ENCODE results near the gene AGXT2. TPM values are rescaled to one million over a fixed set of nuclear protein-coding genes. Genes with fewer than 3 reads are reported as not detected.

AGXT2 gene
- total RNA-seq, 4 donors from 2014 or later, result not detected

DNA sequence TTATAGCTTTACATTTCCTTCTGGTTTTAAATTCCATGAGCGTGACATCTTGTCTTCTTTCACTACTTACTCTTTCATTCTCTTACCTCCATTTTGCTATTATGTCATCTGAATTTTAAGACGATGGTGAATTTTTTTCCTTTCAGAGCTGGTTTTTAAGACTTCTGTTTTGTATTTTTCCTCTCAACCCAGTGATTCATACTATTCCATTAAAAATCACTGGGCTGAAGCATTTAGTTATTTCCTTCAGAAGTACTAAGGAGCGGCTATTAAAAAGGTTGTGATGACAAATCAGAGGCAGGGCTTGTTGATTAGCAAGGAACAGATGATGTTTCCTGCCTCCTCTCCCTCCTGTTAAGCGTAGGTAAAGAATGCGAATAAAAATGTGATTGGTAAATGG, 16.5 kb downstream of the AGXT2 start:
- DNase-seq (ENCODE audit: low spot score) (no peak), ATAC-seq (ENCODE audit: low FRiP score) (peak; percentile 91)
- TF ChIP-seq, protein P1, sequence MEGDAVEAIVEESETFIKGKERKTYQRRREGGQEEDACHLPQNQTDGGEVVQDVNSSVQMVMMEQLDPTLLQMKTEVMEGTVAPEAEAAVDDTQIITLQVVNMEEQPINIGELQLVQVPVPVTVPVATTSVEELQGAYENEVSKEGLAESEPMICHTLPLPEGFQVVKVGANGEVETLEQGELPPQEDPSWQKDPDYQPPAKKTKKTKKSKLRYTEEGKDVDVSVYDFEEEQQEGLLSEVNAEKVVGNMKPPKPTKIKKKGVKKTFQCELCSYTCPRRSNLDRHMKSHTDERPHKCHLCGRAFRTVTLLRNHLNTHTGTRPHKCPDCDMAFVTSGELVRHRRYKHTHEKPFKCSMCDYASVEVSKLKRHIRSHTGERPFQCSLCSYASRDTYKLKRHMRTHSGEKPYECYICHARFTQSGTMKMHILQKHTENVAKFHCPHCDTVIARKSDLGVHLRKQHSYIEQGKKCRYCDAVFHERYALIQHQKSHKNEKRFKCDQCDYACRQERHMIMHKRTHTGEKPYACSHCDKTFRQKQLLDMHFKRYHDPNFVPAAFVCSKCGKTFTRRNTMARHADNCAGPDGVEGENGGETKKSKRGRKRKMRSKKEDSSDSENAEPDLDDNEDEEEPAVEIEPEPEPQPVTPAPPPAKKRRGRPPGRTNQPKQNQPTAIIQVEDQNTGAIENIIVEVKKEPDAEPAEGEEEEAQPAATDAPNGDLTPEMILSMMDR (IDR thresholded peaks at IDR 0.05), result no peak

DNA sequence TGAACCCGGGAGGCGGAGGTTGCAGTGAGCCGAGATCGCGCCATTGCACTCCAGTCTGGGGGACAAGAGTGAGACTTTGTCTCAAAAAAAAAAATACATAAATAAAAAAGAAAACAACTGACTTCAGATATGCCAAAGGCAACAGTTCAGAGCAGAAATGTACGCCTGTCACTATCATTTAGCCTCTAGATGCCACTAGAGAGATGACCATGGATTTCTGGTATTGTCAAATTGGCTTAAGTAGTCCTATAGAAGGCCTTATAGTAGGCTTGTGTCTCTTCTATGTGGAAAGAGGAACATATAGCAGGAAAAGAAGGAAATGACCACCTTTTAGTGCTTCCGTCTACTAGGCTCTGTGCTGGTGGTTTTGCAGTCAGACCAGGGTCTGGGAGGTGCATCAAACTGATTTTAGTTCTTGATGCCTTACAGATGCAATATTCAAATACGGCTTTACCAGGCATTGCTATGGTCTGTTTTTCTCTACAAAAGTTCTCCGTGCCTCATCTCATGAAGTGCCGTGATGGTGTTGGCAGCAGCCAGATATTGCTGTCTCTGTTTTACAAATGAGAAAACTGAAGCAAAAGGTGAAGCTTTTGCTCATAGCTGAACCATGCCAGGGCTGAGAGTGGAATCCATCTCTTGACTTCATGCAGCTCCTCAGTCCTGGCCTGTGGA, 17.2 kb downstream of the AGXT2 start:
- TF ChIP-seq, protein P1 (IDR thresholded peaks at IDR 0.05), result no peak
- no peak for ATAC-seq (ENCODE audit: low FRiP score)

DNA sequence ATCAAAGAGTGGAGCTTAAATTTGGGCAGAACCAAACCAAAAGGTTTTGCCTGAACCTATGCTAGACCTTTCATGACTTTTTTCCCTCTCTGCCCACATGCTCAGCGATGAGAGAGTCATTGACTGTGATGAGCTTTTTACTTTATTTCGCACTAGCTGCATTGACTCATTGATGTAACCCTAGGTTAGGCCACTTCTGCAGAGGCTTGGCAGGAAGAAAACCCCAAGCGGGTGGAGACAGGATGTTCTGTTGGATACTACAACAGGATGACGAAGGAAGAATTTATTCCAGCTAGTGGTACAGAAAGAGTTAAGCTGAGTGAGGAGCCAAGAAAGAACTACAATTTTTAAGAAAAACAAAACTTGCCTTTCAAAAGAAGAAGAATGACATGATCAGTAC, 18.4 kb downstream of the AGXT2 start:
- no peak for ATAC-seq (ENCODE audit: low FRiP score)
- TF ChIP-seq, protein P1 (IDR thresholded peaks at IDR 0.05), result no peak
- no peak for DNase-seq (ENCODE audit: low spot score)

More for the DNA sequence above, 17.2 kb downstream of the AGXT2 start:
- DNase-seq (ENCODE audit: low spot score), result no peak

DNA sequence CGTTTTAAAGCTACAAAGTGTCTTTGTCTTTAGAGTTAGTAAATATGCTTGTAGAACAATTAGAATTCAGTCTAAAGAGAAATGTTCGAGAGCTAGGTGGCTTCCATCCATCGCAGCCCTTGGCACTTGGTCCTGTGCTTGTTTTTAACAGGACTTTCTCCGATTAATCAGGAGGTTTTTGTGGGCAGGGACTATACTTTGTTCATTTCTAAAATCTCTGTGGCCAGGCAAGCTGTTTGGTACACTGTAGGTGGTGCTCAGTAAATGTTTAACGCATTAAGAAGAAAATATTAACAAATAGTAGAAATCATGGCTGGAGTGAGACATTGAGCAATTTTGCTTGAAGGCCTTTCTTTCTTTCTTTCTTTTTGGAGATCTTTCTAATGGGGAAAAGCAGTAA, 20.8 kb downstream of the AGXT2 start:
- ATAC-seq (ENCODE audit: low FRiP score), result no peak
- no peak for DNase-seq (ENCODE audit: low spot score)
- TF ChIP-seq, protein P1 (IDR thresholded peaks at IDR 0.05), result no peak

DNA sequence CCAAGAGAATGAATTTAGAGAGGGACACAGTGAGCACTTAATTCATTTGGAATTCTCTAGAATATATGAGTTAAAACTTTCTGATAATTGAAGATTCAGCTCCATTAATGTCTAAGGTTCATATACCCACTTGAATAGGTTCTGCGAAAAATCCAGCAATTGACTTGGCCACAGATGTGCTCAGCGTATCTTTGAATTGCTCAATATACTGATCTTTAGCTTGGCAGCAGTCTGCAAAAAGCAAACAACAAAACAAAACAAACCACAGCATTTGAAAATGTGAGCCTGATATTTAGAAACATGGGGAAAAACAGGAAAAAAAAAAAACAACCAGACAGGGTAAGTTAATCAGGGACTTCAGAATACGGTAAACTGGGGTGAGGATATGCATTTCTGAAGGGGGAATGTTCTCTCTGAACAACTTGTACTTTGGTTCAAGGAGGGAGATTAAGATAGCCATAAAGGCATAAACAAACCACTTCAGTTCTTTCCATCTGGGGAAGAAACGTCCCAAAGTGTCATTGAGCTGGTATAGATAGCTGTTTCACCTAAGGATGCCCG, 21.4 kb downstream of the AGXT2 start:
- TF ChIP-seq, protein P1 (IDR thresholded peaks at IDR 0.05), result no peak
- DNase-seq (ENCODE audit: low spot score) (no peak), ATAC-seq (ENCODE audit: low FRiP score) (no peak)

DNA sequence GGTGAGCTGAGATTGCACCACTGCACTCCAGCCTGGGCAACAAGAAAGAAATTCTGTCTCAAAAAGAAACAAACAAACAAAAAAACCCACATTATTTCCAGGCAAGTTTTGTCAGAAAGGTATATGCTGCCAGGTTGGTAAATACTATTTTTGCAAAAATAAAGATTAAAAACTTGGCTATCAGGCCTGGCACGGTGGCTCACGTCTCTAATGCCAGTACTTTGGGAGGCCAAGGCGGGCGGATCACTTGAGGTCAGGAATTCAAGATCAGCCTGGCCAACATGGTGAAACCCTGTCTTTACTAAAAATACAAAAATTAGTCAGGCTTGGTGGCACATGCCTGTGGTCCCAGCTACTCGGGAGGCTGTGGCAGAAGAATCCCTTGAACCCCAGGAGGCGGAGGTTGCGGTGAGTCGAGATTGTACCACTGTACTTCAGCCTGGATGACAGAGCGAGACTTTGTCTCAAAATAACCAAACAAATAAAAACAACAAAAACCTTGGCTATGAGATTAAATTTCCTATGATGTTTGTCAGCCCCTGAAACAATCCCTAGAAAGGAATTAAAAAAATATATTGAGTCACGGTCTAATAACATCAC, 22.7 kb downstream of the AGXT2 start:
- TF ChIP-seq, protein P1 (IDR thresholded peaks at IDR 0.05), result no peak
- no peak for DNase-seq (ENCODE audit: low spot score)
- ATAC-seq (ENCODE audit: low FRiP score), result no peak

All from omental fat pad (tissue), 4 donors.